ENCODE measurements around the gene EXOSC10.

DNA sequence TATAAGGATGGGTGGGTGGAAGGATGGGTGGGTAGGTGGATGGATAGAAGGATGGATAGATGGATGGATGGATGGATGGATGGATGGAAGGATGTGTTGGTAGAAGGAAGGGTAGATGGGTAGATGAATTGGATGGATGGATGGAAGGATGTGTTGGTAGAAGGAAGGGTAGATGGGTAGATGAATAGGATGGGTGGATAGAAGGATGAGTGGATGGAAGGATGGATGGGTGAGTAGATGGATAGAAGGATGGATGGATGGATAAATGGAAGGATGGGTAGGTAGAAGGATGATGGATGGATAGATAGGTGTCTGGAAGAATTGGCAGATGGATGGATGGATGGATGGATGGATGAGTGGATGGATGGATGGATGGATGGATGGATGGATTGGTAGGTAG lies 58.6 kb downstream of the EXOSC10 start:
- TF ChIP-seq POLR2A (IDR thresholded peaks at IDR 0.05; ENCODE audit: low read length) (no peak), GATA1 (IDR thresholded peaks at IDR 0.05; ENCODE audit: low read depth, low read length) (no peak)
